GM18861 (cell line): Measurements from ENCODE around the gene LBH.

Experiments
- ATAC-seq: cut with Tn5 transposase; IDR thresholded peaks from one replicate; pipeline ENCODE4 v1.9.1; 2021; ENCODE audit not compliant: unreplicated experiment

LBH gene

DNA sequence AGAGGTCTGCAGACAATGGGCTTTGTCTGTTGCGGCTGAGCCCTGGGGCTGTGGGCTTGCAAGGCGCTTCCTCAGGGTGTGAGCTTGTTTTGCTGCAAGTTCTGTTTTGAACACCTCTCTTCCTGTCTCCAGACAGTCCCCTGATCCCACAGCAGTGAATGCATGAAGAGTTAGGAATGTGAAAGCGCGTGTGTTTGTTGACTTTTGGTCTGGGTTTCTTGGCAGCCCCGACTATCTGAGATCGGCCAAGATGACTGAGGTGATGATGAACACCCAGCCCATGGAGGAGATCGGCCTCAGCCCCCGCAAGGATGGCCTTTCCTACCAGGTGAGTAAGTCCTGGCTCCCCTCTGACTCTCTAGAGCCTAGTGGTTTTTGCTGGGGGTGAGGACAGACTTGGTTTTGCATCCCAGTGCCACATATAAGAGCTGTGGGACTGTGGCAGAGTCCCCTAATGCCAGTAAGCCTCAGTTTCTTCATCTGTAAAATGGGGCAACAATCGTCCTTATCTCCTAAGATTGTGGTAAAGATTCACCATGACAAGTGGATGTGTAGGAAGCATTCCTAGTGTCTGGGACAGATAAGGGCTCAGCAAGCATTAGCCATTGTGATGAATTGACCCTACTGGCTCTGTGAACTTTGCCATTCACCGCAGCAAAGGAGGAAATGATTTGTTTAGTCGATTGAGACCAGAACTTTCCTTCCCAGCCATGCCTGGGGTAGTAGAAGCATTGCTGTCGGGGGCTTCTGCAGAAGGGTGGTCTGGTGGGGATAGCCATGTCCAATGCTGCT is 3.0 kb downstream of the LBH start:
- ATAC-seq: no peak

DNA sequence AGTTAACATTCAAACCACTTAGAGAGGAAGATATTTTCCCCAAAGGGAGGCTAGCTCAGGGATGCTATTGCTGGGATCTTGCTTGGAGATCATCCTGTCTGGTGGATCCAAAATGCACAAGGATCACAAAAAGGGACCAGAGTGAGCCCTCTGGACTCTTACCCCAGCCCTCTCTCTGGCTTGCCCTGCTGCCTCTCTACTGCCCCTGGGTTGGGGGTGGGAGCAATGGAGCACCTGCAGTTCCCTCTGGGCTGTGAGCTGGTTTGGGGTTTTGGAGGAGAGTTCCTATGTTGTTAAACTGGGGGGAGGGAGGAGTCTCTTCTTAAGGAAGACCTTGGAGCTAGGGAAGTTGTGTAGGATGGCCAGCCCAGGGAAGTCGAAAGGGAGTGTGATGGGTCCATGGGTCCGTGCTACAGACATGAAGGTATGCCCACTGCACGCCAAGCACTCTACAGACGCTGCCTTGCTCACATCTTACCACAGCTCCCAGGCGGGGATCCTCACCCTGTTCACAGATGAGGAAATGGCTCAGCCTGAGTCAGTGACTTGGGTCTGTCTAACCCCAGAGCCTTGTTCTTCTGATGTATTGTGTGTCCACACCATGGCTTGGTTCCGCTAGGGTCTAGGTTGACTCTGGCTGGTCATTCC is 3.8 kb downstream of the LBH start:
- ATAC-seq: no peak

DNA sequence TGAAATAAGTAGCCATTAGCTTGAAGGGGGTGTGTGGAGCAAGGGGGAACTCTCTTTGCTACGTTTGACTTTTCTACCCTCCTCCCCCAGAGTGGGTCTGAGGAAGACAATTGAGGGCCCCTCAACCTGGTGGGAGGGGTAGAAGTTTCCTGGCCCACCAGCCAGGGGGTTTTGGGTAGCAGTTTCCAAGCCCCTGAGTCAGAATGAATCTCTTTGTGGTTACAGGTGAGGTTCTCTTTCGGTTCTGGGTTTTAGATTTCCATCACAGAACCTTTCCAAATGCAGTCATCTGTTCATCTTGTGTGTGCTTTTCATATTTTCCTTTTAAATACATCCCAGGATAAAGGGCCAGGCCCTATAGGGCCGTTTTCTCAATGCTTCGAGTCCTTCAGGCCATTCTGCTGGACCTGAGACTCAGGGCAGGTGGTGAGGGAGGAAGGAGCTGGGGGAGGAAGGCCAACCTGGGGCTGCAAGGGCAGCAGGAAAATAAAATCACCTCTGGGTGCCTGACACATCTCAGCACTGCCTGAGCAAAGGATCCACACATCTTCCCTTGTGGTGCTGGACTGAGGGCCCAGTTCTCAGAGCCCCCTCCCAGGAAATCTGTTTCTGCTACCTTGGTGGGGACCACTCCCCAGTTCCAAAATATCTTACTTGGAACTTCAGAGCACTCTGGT is 4.7 kb downstream of the LBH start:
- ATAC-seq: no peak

DNA sequence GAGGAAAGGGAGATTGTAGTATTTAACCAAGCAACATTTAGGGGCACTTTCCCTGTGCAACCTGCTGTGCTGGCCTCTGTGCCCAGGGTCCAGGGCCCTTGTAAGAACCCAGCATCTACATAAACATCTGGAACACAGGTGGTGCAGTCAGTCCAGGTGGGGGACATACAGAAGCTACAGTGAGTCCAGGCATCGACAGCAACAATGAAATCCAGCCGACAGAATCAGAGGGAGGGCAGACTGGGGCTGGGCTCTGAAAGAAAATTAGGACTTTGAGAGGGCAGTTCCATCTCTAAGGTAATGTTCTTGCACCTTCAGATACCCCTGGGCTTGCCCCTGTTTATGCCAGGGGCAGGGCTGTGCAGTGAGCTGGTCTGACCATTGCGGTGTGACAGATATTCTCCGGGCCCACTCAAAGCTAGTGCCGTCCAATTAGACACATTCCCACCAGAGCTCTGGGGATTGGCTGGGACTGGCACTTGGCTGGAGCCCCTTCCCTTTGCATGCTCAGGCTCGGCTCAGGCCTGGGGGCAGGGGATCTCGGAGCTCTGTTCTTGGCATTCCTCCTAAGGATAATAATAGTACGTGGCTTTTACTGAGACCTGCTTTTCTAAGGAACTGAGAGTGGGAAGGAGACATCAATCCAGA is 5.4 kb downstream of the LBH start:
- ATAC-seq: no peak

DNA sequence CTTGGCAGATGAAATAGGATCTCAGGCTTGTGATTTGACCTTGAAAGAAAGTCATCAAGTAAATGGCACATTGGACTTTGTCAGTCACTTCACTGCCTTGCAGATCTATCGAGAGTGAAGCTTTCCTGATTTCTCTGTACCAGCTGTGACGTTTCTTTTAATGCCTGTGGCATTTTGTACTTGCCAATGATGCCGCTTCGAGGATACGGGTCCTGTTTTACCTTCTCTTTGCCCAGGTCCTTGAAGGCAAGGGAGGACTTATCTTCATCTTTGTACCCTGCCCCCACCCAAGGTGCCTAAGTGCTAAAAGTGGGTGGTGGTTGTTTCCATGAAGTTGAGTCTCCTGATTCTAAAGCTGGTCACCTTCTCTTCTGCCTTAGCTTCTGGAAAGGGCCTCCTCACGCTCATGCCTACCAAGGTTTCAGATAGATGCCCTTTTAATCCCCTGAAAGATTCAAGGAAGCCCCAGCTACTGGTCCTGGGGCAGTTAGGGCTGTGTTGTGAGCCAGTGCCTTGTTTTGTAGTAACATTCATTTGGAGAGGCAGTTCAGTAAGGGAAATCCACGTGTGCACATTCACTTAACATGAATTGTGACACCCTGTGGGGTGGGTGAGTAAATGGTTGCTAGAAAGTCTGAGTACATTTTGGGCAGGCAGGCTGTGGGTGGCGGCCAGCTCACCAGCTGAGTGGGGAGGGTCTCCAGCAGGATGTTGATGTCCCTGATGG is 6.1 kb downstream of the LBH start:
- no peak for ATAC-seq

DNA sequence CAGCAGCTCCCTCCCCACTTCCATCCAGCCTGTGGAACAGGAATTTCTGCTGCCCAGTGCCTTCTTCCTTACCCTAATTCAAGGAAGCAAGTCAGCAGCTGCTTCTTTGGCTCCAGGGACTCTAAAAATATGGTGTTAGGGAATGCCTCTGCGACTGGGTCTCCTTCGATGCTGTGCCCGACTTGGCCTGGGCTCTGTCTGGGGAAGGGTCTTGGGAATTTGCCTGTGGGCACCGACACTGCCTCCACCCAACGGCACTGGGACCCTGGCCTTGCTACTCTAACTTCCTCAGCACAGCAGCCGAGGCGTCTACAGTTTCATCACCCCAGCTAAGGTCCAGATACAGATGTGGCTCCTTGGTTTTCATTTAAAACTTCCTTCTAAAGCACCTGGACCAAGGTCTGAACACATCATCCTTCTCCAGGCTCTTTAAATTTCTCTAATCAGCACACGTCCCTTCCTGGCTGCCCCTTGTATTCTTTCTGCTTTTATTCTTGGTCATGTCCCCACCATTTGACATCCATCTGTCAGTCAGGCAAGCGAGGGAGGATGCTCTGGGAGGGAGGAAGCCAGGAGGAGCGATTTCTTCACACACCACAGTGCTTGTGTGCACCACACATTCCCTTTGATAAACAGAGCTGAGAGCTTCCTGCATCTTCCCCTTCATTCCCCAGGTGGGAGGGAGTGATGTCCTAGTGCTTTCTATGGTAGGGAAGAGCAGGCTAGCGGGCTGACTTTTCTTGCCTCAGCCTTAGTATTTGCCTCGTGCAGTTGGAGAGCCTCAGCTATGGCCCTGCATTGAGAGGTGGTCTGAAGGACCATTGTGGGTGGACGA is 6.8 kb downstream of the LBH start:
- ATAC-seq: no peak

DNA sequence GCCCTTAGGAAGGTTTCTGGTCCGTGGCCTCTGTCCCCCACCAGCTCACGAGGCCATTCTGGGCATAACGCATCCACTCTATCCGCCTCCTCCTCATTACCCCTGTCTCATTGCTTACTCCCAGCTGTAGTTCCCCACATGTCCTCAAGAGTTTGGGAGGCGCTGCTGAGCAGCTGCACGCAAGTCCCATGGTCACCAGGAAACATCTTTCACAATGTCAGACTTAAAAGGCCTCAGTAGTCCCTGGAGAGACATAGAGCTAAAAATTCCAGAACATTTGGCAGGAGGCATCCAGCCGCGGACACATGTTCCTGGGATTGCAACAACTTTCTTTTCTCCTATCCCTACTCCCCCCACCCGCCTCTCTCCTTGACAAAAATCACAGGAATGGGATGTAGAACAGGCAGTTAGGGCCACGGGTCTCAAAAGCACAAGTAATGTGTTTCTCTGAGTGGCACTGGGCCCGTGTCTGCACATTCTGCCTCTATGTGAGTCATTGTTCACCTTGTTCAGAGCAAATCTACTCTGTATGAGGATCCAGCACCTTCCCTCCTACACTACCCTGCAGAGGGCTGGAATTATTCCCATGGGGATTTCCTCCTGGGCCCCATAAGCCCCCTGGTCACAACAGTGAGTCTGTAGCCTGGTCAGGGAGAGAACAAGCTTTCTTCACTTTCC is 8.1 kb downstream of the LBH start:
- ATAC-seq: no peak

DNA sequence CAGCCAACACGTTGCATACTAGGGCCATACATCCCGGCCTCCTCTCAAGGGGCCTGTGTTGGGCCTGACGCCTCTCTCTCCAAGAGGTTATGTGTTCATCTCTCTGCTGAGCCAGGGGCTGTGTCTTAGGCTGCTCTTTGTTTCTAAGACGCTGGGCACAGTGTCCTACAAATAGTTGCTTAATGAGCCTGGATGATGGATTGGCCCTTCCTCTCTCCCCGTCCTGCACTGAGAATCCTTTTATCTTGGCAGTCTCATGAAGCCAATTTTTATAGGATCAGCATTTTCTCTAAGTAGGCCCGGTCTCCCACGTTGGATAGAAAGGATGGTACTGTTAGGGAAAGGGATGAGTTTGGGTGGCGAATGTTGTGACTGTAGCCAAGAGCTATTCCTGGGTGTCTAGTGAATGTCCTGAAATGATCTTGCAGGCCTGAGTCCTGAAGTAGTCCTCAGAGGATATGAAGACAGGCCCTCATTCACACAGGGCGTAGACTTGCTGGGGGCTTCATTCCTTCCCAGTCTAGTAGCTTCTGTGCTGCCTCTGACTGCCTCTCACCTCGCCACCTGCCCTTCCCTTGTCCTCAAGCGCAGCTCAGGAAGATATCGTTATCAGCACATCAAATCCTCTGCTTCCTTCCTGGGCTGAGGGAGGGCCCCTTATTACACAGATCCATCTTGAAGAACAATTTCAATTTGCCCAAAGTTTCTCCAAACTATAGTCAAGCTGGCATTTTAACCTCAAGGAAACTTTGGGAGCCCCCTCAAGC is 8.8 kb downstream of the LBH start:
- ATAC-seq: no peak

DNA sequence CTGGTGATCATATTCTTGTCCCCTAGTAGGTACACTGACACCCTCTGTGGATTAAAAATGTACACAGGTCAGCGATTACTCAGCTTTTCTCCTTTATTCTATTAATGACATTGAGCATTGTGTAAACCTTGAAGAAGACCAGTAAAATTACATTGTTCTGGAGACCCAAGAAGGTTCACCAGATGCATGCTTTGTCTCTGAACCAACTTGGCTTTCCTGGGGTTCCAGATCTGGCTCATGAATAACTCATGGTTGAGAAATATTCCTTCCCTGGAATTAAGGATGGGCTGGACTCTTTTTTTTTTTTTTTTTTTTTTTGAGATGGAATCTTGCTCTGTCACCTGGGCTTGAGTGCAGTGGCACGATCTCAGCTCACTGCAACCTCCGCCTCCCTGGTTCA is 11.9 kb downstream of the LBH start:
- no peak for ATAC-seq

DNA sequence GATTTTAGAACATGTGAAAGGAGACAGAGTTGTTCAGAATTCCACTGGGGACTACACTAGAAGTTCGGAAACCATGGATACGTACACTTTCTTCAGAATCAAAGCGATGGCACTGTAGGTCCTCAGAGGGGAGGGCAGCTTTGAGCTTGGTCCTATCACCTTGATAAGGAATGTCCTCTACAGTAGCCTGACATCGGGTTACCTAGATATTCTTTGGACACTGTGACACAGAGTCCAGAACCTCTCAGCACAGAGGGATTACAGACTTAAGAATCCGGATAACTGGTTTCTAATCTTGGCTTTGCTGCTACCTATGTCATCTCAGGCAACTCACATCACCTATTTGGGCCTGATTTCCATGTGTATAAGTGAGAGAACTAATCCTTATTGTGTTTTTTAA is 14.0 kb downstream of the LBH start:
- no peak for ATAC-seq

DNA sequence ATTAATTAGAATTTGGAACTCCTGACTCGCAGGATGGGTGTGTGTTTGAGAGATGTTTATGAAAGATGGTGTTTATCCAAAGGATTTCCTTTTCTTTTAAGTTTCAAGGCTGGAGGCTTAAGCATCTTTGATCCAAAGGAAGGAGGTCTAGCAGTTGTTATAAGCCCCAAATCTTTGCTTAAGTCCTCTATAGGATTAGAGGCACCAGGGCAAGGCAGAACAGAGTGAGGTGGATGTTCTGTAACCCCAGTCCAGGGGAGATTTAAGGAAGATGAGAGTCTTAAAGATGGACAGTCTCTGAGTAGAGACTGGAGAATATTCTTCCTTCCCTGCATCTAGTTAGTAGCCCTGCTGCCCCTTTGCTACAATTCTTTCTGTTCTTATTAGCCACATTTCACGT is 17.5 kb downstream of the LBH start:
- ATAC-seq: no peak

DNA sequence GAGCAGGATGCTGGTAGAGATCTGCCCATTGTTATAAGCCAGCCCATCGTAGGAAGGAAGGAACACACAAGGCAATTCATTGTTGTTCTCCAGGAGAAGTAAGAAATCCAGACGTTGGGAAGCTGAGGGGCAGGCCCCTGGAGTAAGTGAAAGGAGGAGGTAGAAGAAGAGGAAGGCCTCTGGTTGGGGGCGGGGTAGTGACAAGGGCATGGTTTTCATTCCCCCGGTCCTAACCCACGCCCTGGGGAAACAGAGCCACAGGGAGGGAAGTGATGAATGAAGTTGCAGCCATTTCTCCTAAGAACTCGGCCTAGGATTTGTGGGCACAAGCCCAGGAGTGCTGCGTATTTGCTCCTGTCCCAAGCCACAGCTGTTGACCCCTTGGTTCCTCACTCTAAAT is 18.0 kb downstream of the LBH start:
- no peak for ATAC-seq

DNA sequence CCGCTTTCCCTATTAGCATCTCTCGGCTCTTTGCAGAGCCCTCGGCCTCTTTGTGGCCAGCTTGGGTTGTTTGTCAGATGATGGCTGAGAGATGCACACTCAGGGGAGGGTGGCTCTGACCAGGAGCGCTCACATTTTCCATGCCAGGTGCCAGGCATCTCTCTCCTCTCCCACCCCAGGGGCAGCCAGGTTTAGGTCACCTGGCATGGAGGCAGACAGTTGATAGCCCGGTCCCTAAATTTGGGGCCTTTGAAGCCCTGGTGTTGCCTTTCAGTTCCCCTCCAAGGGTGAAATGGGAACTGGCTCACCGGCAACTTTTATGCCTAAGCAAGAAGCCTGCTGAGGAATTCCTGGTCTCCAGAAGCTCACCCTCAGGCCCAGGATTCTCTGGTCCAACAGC is 19.1 kb downstream of the LBH start:
- ATAC-seq: no peak

DNA sequence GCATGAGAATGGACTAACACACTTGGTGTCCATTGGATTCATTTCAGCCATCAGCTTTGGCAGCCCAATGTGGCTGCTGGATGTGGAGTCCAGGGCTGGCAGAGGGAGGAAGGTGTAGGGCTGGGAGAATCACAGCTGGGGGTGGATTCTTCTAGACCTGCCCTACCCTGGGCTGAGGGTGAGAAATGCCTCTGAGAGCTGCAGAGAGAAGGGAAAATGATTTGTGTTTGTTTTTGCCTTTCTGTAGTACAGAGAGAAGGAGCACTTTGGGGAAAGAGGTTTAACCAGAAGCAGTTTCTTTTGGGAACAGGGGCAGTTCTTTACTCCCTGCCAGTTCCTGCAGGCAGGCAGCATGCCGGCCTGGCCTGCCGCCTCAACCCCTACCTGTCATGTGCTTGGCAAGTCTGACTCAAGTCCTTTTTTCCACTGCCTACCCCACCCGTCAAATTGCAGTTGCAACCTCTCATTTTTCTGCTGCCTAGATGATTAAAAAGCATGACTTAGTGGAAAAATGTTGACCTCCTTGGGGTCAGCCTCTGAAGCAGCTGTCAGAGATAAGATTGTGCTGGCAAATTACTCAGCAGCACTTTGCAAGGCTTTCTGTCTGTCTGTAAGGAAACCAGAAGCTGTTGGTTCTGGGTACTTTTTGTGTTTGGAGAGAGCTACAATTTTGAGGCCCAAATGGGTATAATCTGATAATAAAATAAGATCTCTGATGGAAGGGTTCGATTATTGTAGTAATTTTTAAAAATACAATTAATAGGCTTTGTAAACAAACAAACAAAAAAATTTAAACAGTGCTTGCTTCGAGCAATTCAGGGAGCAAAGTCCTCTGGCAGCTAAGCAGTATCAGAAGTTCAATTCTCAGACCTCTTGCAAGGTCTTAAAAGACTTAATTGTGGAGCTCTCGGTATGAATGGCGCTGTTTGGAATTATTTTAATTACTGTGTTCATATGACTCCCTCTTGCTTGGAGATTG is 21.7 kb downstream of the LBH start:
- ATAC-seq: no peak

DNA sequence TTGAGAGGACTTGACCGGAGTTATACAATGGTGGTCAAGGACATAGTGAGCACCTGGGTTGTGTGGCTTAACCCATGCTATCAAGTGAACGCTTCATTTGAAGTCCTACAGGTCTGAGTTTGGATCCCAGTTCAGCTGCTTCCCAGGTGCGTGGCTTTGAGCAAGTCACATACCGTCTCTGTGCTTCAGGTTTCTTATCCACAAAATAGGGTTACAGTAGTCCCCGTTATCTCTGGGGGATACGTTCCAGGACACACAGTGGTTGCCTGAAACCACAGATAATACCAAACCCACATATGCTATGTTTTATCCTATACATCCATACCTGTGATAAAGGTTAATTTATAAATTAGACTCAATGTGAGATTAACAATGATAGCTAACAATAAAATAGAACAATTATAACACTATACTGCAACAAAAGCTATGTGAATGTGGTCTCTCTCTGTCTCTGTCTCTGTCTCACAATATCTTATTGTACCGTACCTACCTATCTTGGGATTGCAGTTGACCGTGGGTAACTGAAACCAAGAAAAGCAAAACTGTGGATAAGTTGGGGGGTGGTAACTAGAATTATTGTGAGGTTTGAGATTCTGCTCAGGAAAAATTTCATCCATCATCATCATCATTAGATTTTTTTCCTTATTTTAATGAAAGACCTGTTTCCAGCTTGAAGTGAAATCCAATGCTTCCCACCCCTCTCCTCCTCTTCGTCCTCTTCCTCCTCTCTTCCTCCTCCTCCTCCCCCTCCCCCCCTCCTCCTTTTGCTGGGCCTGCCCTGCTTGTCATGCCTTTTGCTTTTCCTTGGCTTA is 22.7 kb downstream of the LBH start:
- ATAC-seq: no peak

DNA sequence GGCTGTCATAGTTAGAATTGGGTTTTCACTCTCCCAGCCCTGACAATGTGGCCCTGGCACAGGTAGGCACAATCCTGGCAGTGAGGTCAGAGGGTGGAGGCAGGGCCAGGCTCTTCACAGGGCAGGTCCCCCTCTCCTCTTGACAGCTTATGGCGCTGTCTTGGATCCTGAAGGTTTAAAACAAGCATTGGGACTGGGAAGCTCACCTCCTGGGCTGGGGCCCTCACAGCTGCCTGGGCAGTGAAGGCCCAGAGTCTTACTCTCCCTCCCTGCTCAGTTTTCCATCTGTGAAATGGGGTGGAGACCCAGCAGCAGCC is 23.3 kb downstream of the LBH start:
- no peak for ATAC-seq

DNA sequence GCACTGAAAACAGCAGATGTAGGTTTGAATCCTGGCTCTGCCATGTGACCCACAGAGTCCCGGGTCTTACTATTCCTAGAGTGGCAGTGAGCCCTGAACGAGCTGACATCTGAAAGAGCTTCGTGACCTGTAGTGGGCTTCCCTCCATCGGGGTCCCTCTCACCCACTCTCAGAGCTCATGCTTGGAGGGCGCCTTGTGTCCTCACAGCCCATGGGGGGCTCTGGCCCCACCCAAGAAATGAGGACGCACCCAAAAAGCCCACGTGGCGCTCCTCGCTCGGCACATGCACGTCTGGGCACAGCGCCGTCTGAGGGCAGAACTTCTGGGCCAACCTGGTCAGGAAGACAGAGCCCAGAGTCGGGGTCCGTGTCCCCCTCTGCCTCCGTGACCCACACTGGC is 23.7 kb downstream of the LBH start:
- ATAC-seq: no peak
